ENCODE measurements around the gene TRIL. TPM values are rescaled to one million over a fixed set of nuclear protein-coding genes. Genes with fewer than 3 reads are reported as not detected.

The TRIL gene
- total RNA-seq, 1 donor from 2014 or later: 2.6 TPM

- DNase-seq (ENCODE audit: low spot score): no peak
- intact Hi-C loops (cut with DNase I): loop anchor here (5.0 kb wide), 1 partner anchor 87 kb away; no protein-coding TSS in a partner anchor
Measured at GRCh38 chr7:28954946-28955345, 3.2 kb downstream of the TRIL start.

DNA sequence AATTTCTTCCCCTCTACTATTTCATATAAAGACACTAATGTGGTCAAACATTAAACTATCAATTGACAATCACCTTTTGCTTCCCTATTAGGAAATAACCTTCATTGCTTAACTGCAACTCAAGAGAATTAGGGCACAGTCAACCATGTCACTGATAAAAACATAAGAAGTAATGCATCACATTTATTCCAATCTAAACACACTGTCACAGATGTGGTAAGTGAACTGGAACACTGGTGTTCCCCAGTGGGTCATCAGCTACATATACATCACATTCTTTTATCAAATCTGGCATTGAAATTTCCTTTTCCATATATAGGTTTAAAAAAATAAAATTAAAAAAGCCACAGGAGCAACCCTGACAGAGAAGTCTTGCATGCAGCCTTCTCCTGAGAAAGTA is 3.7 kb downstream of the TRIL start:
- intact Hi-C loops (cut with DNase I): no loop called here
- no peak for DNase-seq (ENCODE audit: low spot score)

DNA sequence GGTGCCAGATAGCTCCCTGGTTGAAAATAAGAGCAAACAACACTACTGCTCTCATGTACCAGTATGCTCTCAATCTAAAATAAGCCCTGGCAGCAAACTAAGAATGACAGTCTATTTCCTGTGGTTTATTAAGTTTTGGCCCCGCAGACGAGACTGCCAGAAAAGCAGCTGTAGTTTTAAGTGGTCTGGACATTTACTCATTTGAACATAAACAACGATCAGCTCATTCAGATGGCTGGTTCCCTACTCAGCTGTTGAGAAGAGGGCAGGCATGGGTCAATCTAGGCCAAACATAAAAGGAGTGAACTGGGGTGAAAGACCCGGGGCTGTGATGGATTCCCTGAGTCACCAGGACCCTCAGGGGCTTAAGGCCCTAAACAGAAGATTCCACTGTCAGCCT is 4.5 kb downstream of the TRIL start:
- DNase-seq (ENCODE audit: low spot score): no peak
- intact Hi-C loops (cut with DNase I): no loop called here

DNA sequence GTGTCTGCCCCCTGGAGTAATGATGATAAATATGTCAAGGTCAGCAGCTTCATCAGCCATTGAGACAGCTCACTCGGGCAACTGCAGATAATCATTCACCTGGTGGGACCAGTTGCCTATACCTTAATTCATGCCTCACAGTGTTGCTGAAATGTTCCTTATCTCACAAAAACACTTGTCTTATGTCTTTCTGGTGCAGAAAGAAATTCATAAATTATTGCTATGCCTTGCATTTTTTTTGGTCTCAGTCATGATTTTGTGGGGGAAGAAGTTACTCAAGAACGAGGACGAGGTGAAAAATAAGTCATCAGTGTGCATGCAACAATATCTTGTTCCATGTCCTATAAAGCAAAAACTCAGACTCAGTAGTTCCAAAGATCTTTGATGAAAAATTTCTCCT is 16.0 kb downstream of the TRIL start:
- no peak for DNase-seq (ENCODE audit: low spot score)

DNA sequence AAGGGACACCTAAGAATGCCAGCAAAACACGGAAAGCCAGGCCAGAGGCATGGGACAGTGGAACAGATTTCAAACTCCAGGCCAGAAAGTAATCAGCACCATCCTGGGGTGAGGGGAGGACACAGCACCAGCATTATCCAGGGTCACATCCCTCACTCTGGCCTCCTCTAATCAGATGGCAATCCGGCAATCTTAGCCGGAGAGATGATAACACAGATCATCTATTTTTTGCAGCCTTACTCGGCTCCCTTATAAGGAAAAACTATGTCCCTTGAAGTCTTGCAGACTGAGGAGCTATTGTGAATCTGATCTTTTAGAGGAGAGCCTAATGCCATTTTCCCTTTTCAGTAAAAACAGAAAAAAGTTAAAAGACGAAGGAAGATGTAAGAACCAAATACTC is 16.5 kb downstream of the TRIL start:
- intact Hi-C loops (cut with DNase I): no loop called here
- DNase-seq (ENCODE audit: low spot score): no peak

More for the DNA sequence above, 16.0 kb downstream of the TRIL start:
- intact Hi-C loops (cut with DNase I): no loop called here

DNA sequence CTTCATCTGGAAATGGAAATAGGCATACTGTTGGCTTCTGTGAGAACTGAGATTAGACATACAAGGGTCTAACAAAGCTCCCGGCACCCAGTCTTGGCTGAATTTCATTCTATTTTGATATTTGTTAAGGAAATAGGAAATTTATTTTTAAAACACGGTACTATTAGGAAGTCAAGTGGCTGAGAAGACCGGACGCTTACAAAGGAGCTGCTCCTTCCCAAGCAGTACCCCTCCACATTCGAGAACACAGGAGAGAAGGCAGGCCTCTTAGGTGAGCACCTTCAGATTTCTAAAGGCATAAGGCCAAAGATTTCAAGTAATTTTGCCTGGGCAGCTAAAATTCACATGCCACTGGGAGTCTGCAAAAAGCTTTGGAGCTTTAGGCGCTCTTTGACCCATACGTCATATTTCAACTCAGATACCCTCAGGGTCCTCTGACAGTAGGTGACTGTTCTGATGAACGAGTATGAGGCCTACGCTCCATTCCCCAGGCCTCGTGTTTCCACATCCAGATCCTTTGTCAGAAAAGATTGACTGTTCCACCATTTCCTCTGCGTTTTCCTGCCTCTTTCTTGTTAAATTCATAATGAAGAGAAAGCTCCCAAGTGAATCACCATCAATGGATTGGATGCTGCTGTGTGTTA is 17.3 kb downstream of the TRIL start:
- no peak for DNase-seq (ENCODE audit: low spot score)
- intact Hi-C loops (cut with DNase I): no loop called here

- DNase-seq (ENCODE audit: low spot score): no peak
- intact Hi-C loops (cut with DNase I): no loop called here
Measured at GRCh38 chr7:28939844-28940544, 18.1 kb downstream of the TRIL start.

GRCh38 chr7:28939367-28939766 is 18.8 kb downstream of the TRIL start:
- intact Hi-C loops (cut with DNase I): no loop called here
- DNase-seq (ENCODE audit: low spot score): no peak

DNA sequence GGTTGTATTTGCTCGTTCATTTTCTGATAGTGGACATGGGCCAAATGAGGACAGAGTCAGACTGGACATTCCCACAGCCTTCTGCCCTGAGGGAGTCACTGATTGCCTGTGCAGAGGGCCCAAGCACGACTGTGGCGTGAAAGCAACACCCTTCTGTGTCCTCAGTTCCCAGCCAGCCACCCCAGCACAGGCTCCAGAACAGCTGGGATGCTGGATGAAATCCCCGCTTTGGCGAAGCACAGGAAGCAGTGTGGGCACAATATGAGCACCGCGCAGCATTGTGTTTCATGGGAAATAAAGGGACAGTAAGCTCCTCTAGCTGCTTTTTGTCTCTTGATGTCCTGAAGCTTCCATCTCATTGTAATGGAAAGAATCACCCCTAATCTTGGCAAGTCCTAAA is 20.5 kb downstream of the TRIL start:
- intact Hi-C loops (cut with DNase I): no loop called here
- no peak for DNase-seq (ENCODE audit: low spot score)

- intact Hi-C loops (cut with DNase I): no loop called here
- no peak for DNase-seq (ENCODE audit: low spot score)
Measured at GRCh38 chr7:28937103-28937502, 21.0 kb downstream of the TRIL start.

DNA sequence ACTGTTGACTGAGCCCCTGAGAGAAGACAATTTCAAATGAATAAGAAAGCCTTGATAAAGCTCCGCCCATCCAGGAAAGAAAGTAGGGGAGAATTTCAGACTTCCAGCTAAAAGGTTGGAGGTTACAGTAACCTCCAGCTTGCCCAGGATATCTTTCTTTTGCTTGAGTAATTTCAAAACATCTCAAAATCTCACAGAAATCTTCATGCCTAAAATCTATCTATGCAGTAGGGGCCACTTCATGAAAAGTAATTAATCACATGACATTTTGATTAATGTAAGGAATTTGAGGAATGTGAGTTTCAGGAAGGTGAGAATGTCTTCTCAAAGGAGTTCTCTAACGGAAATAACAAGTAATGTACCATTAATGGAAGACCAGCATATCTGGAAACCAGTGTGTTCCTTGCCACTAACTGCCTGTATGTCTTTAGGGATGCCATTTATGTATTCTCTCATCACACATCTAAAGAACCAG is 24.2 kb downstream of the TRIL start:
- DNase-seq (ENCODE audit: low spot score): no peak
- intact Hi-C loops (cut with DNase I): no loop called here

GRCh38 chr7:28931565-28931964 is 26.6 kb downstream of the TRIL start:
- no peak for DNase-seq (ENCODE audit: low spot score)
- intact Hi-C loops (cut with DNase I): no loop called here

GRCh38 chr7:28926871-28927597 is 31.1 kb downstream of the TRIL start:
- DNase-seq (ENCODE audit: low spot score): peak; percentile 82
- intact Hi-C loops (cut with DNase I): loop anchor here (2.0 to 10.0 kb wide), 3 partner anchors 30 to 420 kb away; partner anchors contain the start of gene CHN2

GRCh38 chr7:28922624-28923331 is 35.4 kb downstream of the TRIL start:
- no peak for DNase-seq (ENCODE audit: low spot score)
- intact Hi-C loops (cut with DNase I): loop anchor here (2.0 to 10.0 kb wide), 3 partner anchors 184 to 484 kb away; partner anchors contain the start of gene CHN2

- no peak for DNase-seq (ENCODE audit: low spot score)
- intact Hi-C loops (cut with DNase I): loop anchor here (2.0 to 10.0 kb wide), 3 partner anchors 185 to 485 kb away; partner anchors contain the start of gene CHN2
Measured at GRCh38 chr7:28921822-28922221, 36.3 kb downstream of the TRIL start.

- no peak for DNase-seq (ENCODE audit: low spot score)
- intact Hi-C loops (cut with DNase I): loop anchor here (10.0 kb wide), 1 partner anchor 274 kb away; the partner anchor contains the start of gene CHN2
Measured at GRCh38 chr7:28920424-28920823, 37.7 kb downstream of the TRIL start.

GRCh38 chr7:28919510-28919909 is 38.6 kb downstream of the TRIL start:
- DNase-seq (ENCODE audit: low spot score): no peak
- intact Hi-C loops (cut with DNase I): no loop called here

- no peak for DNase-seq (ENCODE audit: low spot score)
- intact Hi-C loops (cut with DNase I): no loop called here
Measured at GRCh38 chr7:28908775-28909174, 49.4 kb downstream of the TRIL start.

GRCh38 chr7:28905464-28905863 is 52.7 kb downstream of the TRIL start:
- intact Hi-C loops (cut with DNase I): no loop called here
- no peak for DNase-seq (ENCODE audit: low spot score)

DNA sequence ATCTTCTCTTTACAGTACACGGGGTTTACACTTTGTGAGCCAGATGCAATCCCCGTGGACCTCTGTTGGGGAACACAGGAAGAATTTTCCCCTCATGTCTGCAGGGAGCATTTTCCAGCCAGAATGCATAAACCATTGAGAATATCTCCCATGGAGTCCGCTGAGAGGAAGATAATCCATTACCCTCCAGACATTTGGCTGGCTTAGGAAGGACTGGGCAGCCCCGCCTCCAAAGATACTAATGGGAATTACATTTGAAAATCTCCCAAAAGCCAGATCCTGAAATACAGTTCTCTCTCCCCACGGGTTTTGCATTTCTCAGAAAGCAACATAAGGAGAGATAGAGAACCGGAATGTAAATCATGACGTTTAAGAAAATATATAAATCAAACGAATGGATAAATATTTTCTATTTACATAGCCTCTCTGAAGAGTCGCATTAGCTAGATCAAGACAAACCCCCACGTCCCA is 53.5 kb downstream of the TRIL start:
- intact Hi-C loops (cut with DNase I): no loop called here
- no peak for DNase-seq (ENCODE audit: low spot score)
